Neutrophil (primary cell): ENCODE results near the gene KRTAP5-5.
"Not testable (repeated sequence)": the region's sequence is repeated elsewhere in the genome, so short reads cannot be mapped to it uniquely, and the experiment has no call there.

Experiments used
- H3K27ac ChIP-seq: fragments of 200-600 bp; sonication (generic); 2 replicates; pipeline ENCODE4 v1.5.1; 2016; ENCODE audit warnings: mild to moderate bottlenecking, moderate library complexity
- H3K27me3 ChIP-seq: fragments of 200-600 bp; sonication (generic); 2 replicates; pipeline ENCODE4 v1.6.0; 2016; ENCODE audit warnings: mild to moderate bottlenecking
- H3K36me3 ChIP-seq: fragments of 200-600 bp; sonication (generic); 2 replicates; pipeline ENCODE4 v1.5.1; 2017
- H3K4me1 ChIP-seq, 2 experiments: fragments of 200-600 bp in 1 of 2; sonication (generic) in 1 of 2; 1 replicate in 1 of 2; 2 replicates in 1 of 2; pipeline versions ENCODE4 v1.5.1 to v1.6.1; 2013 to 2016; ENCODE audit warnings: low read depth in 1 of 2, low read length in 1 of 2, mild to moderate bottlenecking in 1 of 2, moderate library complexity in 1 of 2; ENCODE audit not compliant: control insufficient read depth in 1 of 2, insufficient read depth in 1 of 2
- H3K4me3 ChIP-seq, 2 experiments: fragments of 200-600 bp in 1 of 2; sonication (generic) in 1 of 2; 1 replicate in 1 of 2; 2 replicates in 1 of 2; pipeline ENCODE4 v1.5.1; 2013 to 2016; ENCODE audit warnings: low read depth in 1 of 2, low read length in 1 of 2, mild to moderate bottlenecking in 1 of 2, moderate library complexity in 1 of 2
- H3K9me3 ChIP-seq: fragments of 200-600 bp; sonication (generic); 2 replicates; pipeline ENCODE4 v1.5.1; 2016
- TF ChIP-seq, protein P1 (sequence below): fragments of 200-600 bp; sonication (generic); IDR thresholded peaks from 2 replicates; pipeline ENCODE4 v1.5.1; 2016; ENCODE audit warnings: antibody characterized with exemption

The KRTAP5-5 gene

DNA sequence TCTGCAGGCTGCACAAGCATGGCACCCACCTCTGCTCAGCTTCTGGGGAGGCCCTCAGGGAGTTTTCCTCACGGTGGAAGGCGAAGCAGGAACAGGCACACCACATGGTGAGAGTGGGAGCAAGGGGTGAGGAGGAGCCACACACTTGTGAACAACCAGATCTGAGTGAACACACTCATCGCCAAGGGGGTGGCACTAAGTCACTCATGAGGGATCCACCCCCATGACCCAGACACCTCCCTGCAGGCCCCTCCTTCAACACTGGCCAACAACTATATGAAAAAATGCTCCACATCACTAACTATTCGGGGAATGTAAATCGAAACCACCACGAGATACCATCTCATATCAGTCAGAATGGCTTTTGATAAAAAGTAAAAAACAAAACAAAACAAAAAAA lies 30.8 kb upstream of the KRTAP5-5 start:
- Histone ChIP-seq H3K4me1 (no peaks in the 10 kb centered on the region), H3K9me3 (no peaks in the 10 kb centered on the region), H3K27ac (no peak overlapping the region), H3K36me3 (no peaks in the 10 kb centered on the region), H3K4me3 (no peak overlapping the region), H3K27me3 (peaks cover 97% of the 10 kb centered on the region)
- TF ChIP-seq, protein P1, sequence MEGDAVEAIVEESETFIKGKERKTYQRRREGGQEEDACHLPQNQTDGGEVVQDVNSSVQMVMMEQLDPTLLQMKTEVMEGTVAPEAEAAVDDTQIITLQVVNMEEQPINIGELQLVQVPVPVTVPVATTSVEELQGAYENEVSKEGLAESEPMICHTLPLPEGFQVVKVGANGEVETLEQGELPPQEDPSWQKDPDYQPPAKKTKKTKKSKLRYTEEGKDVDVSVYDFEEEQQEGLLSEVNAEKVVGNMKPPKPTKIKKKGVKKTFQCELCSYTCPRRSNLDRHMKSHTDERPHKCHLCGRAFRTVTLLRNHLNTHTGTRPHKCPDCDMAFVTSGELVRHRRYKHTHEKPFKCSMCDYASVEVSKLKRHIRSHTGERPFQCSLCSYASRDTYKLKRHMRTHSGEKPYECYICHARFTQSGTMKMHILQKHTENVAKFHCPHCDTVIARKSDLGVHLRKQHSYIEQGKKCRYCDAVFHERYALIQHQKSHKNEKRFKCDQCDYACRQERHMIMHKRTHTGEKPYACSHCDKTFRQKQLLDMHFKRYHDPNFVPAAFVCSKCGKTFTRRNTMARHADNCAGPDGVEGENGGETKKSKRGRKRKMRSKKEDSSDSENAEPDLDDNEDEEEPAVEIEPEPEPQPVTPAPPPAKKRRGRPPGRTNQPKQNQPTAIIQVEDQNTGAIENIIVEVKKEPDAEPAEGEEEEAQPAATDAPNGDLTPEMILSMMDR: no peak

DNA sequence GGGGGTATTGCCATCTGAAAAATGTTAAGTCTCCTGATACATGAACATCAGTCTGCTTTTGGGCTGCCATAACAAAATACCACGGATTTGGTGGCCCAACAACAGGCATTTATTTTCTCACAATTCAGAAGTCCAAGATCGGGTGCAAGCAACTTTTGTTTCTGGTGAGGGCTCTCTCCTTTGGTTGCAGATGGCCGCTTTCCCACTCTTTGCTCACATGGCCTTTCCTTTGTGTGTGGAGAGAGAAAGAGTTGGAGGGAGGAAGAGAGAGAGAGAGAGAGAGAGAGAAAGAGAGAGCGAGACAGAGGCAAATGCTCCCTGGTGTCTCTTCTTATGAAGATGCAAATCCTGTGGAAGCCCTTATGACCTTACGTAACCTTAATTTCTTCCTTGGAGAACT lies 28.9 kb upstream of the KRTAP5-5 start:
- Histone ChIP-seq H3K4me3 (no peak overlapping the region), H3K9me3 (no peaks in the 10 kb centered on the region), H3K27ac (no peak overlapping the region), H3K36me3 (no peaks in the 10 kb centered on the region), H3K27me3 (peaks cover 84% of the 10 kb centered on the region), H3K4me1 (no peaks in the 10 kb centered on the region)
- TF ChIP-seq, protein P1: no peak

DNA sequence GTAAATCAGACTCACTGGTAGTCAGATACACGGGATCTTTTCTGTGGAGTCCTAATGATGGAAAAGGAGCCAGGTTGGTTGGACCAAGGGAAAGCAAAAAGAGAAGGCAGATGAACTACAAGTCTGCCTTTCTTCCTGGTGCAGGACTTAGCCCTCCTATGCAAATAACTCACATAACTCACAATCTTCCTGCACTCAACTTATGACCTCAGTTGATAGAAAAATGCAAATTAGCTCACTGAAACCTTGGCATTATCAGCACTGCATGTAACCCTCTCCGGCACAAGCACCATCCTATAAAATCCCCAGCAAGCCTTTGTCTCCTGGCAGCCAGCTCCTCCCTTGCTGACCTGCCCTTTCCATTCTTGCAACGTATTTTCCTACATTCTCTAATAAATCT lies 27.9 kb upstream of the KRTAP5-5 start:
- H3K27me3 ChIP-seq: peaks cover 84% of the 10 kb centered on the region
- H3K27ac ChIP-seq, H3K9me3 ChIP-seq, H3K4me3 ChIP-seq, H3K36me3 ChIP-seq, H3K4me1 ChIP-seq: not testable (repeated sequence)

DNA sequence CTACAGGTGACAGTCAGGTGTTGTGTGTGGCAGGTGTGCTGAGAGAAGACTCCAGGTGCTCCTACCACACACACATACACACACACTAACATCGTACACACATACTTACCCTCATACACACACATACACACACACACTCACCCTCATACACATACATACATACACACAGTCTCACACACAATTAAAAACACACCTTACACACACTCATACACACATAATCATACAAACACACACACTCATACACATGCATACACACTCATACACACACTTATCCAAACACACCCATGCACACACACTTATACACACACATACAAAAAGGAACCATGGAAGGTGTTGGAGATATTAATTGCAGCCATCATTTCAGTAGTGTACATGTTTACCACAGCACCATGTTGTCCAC lies 25.9 kb upstream of the KRTAP5-5 start:
- peaks cover 84% of the 10 kb centered on the region for H3K27me3 ChIP-seq
- TF ChIP-seq, protein P1: no peak
- no peak overlapping the region for H3K4me3 ChIP-seq
- H3K9me3 ChIP-seq: no peaks in the 10 kb centered on the region
- no peaks in the 10 kb centered on the region for H3K36me3 ChIP-seq
- H3K4me1 ChIP-seq: no peaks in the 10 kb centered on the region
- no peak overlapping the region for H3K27ac ChIP-seq

DNA sequence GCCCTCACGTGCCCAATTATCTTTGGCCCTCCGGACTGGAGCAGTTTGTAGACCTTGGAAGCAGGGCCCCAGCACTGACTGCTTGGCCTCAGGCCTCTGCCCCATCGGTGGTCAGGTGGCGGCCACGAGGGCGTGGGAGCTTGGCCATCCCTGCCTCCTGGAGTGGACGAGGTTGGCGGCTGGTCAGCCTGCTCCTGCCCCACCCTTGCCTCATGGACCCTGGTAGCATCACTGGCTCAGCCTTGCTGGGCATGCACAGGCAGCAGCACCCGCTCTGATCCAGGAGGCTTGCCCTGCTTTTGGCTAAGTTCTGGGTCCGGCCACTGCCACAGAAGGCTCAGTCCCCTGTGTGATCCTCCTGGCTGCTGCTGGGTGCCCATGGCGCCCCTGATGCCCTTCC lies 25.4 kb upstream of the KRTAP5-5 start:
- Histone ChIP-seq H3K36me3 (no peaks in the 10 kb centered on the region), H3K27me3 (peaks cover 81% of the 10 kb centered on the region)
- TF ChIP-seq, protein P1: no peak

DNA sequence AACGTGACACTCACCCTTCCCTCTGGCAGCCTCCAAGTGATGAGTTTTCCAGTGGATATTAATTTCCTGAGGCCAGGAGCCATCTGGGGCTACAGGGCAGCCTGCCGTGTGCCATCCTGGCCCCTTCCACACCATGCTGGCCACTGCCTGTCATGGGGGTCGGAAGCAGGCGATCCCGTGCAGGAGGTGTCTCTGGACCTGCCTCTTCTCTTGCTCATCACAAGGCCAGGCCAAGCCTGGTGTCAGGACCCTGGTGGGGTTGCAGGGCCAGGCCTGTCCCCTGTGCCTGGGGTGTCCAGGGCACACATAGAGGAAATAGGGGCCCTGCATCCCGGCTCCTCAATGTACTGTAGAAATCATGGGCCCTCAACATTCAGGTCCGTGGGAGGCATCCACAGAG lies 24.9 kb upstream of the KRTAP5-5 start:
- Histone ChIP-seq H3K4me1 (no peaks in the 10 kb centered on the region), H3K27ac (no peak overlapping the region), H3K36me3 (no peaks in the 10 kb centered on the region), H3K4me3 (no peak overlapping the region), H3K9me3 (no peaks in the 10 kb centered on the region), H3K27me3 (peaks cover 80% of the 10 kb centered on the region)
- TF ChIP-seq, protein P1: no peak

More for the DNA sequence above, 25.4 kb upstream of the KRTAP5-5 start:
- no peaks in the 10 kb centered on the region for H3K4me1 ChIP-seq
- H3K27ac ChIP-seq: no peak overlapping the region
- no peaks in the 10 kb centered on the region for H3K9me3 ChIP-seq
- no peak overlapping the region for H3K4me3 ChIP-seq

DNA sequence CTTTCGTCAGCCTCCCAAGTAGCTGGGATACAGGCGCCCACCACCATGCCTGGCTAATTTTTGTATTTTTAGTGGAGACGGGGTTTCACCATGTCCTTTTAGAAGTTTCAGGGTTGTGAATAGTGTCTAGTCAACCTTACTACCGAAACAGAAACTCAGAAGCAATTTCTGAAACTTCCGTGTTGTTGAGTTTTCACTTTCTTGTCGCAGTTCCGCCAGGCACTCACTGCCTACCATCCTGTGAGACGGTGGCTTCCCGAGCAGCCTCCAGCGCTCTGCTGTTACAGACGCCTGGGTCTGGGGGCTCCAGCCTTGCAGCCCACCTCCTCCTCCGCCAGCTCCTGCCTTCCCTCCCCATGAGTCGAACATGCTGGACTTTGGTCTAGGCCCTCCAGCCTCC lies 23.7 kb upstream of the KRTAP5-5 start:
- not testable (repeated sequence) for H3K9me3 ChIP-seq, H3K36me3 ChIP-seq, H3K4me1 ChIP-seq, H3K27ac ChIP-seq, H3K4me3 ChIP-seq
- peaks cover 67% of the 10 kb centered on the region for H3K27me3 ChIP-seq

DNA sequence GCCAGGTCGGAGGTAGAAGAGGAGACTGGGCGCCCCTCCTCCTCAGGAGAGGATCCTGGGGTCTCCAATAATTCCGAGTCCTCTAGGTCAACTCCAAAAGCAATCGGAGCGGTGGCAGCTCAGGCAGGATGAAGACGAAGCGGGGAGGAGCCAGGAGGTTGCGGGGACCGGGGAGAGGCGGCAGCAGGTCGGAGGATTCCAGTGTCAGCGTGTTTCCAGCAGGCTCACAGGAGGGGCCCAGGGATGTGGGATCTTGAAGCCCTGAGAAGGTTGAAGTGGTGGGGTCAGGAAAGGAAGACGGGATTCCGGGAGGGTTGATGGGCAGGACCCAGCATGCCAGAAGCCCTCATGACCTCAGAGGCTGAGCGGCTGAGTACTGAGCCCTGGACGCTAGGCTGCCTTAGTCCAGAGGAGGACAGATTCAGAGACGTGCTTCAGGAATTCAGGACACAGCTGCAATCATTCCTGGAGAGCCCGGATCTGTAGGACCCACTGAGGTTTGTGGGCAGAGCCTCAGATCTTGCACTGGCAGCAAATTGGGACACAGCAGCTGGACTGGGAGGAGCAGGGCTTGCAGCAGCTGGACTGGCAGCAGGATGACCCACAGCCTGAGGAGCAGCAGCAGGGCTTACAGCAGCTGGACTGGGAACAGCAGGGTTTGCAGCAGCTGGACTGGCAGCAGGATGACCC lies 22.3 kb upstream of the KRTAP5-5 start:
- H3K36me3 ChIP-seq, H3K4me3 ChIP-seq, H3K27ac ChIP-seq, H3K4me1 ChIP-seq, H3K9me3 ChIP-seq: not testable (repeated sequence)
- peaks cover 61% of the 10 kb centered on the region for H3K27me3 ChIP-seq

DNA sequence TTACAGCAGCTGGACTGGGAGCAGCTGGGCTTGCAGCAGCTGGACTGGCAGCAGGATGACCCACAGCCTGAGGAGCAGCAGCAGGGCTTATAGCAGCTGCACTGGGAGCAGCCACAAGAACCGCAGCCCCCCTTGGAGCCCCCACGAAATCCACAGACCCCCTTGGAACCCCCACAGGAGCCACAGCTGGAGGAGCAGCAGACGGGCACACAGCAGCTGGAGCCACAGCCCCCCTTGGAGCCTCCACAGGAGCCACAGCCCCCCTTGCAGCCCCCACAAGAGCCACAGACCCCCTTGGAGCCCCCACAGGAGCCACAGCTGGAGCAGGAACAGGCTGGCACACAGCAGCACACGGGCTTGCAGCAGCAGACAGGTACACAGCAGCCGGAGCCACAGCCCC lies 21.7 kb upstream of the KRTAP5-5 start:
- not testable (repeated sequence) for H3K4me3 ChIP-seq

More for the DNA sequence above, 21.7 kb upstream of the KRTAP5-5 start:
- H3K36me3 ChIP-seq, H3K4me1 ChIP-seq, H3K9me3 ChIP-seq, H3K27ac ChIP-seq: not testable (repeated sequence)
- H3K27me3 ChIP-seq: peaks cover 55% of the 10 kb centered on the region
